ENCODE results near the gene ERBB4.
"Not testable (repeated sequence)": the region's sequence is repeated elsewhere in the genome, so short reads cannot be mapped to it uniquely, and the experiment has no call there.

Gene ERBB4

DNA sequence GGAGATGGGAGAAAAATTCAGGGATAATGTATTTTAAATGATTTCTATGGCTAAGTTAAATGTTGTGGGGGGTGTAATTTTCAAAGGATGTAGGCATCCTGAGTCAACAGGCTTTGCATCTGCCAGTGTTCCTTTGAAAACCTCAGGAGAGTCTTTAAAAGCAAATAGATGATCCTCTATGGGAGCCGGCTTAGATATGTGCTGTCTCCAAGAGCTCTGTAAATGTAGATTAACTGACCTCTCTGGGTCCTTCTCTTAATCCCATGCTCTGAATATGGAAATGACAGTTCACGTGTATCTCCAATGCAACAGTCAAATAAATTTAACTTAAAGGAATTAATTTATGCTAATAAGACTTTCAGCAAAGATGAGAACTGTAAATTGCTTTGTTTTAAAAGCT is 292.7 kb downstream of the ERBB4 start:
- FAIRE-seq (no peak), DNase-seq (ENCODE audit: extremely low spot score, insufficient read length, low read depth) (no peak)

DNA sequence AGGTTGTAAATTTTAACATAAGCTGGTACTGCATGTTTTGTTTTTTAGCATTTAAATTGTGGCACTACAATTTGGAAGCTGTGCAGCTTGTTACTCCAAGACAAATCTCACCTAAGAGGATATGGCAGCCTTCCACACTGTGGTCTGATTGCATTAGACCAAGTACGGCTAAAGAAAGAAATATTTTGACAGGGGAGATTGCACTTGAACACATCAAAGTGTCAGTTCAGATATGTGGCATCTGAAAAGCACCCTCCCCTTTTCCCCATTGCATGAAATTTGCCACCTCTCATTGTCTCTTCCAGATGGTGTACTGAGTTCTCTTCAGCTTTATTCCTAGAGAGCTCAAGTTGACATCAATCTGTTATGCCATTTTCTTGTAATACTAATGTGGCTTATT is 295.9 kb downstream of the ERBB4 start:
- DNase-seq (ENCODE audit: extremely low spot score, insufficient read length, low read depth) (no peak), FAIRE-seq (no peak)

DNA sequence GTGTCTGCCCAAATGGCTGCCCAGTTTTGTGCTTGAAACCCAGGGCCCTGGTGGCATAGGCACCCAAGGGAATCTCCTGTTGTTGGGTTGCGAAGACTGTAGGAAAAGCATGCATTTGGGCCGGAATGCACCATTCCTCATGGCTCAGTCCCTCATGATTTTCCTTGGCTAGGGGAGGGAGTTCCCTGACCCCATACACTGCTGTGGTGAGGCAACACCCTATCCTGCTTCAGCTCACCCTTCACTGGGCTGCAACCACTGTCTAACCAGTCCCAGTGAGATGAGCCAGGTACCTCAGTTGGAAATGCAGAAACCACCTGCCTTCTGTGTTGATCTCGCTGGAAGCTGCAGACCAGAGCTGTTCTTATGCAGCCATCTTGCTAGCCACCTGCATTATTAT is 300.4 kb downstream of the ERBB4 start:
- FAIRE-seq; DNase-seq (ENCODE audit: extremely low spot score, insufficient read length, low read depth): not testable (repeated sequence)

DNA sequence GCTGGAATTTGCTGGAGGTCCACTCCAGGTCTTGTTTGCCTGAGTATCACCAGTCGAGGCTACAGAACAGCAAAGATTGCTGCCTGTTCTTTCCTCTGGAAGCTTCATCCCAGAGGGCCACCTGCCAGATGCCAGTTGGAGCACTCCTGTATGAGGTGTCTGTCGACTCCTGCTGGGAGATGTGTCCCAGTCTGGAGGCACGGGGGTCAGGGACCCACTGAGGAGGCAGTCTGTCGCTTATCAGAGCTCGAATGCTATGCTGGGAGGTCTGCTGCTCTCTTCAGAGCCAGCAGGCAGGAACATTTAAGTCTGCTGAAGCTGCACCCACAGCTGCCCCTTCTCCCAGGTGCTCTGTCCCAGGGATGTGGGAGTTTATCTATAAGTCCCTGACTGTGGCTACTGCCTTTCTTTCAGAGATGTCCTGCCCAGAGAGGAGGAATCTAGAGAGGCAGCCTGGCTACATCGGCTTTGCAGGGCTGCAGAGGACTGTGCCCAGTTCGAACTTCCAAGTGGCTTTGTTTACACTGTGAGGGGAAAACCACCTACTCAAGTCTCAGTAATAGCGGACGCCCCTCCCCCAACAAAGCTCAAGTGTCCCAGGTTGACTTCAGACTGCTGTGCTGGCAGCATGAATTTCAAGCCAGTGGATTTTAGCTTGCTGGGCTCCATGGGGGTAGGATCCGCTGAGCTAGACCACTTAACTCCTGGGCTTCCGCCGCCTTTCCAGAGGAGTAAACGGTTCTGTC is 301.1 kb downstream of the ERBB4 start:
- no peak for FAIRE-seq
- no peak for DNase-seq (ENCODE audit: extremely low spot score, insufficient read length, low read depth)

DNA sequence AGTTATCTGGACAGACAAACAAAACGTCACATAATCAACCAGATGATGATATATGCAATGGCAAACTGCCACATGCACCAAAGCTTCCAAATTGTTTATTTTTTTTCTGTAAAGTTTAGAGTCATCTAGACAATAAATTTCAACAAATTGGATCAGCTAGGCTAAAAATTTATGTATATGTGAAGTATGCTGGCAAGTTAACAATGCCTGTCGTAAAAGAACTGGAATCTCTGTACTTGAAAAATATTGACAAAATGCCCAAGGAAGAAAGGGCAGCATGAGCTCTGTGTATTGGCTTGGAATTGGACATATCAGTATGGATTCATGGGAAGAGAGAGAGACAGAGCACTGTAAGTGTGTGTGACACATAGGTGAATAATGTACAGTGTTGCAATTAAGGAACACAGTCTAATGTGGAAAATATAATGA is 309.8 kb downstream of the ERBB4 start:
- no peak for DNase-seq (ENCODE audit: extremely low spot score, insufficient read length, low read depth)
- FAIRE-seq: no peak

DNA sequence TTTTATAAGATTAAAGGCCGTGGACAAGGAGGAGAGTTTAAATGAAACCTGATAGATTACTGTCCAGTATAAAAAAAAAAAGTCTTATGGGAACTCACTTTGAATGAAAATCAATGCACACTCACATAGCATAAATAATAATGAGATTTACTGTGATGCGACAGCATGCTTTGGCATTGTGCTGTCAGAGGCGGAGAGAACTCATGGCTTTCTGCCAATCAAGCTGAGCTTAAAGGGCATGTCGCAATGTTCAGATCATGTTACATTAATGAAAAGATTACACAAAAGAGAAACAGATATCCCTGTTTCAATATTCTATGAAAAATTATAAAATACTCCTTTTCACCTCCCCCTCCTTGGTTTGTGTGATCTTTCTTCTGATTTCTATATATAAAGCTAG is 310.8 kb downstream of the ERBB4 start:
- FAIRE-seq (no peak), DNase-seq (ENCODE audit: extremely low spot score, insufficient read length, low read depth) (no peak)

DNA sequence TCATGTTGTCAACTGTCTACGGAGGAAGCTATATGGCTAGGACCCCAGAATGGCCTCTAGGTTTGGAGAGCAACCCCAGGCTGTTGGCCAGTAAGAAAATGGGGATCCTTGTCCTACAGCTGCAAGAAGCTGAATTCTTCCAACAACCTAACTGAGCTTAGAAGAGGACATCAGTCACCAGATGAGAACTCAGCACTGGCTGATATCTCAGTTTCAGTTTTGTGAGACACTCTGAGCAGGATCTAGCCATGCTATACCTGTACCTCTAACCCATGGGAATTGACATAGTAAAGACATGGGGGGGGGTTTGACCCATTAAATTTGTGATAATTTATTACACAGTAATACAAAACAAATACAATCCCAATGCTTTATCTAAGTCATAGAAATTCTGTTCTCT is 312.5 kb downstream of the ERBB4 start:
- FAIRE-seq (no peak), DNase-seq (ENCODE audit: extremely low spot score, insufficient read length, low read depth) (no peak)

DNA sequence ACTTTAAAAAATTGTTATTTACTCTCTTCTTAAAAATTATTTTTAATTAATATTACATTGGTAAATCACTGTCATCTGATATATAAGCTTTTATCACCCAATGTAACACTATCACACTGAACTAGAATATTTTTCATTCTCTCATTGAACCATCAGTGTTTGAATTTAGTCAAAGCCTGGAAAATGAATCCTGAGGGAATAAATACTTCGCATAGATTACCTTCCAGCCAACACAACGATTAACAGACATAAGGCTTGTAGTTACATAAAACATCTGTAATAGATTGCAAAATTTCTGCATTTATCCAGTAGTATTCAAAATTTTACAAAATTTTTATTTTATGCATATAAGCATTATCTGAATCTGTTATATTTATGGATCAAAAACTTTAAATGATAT is 314.9 kb downstream of the ERBB4 start:
- no peak for DNase-seq (ENCODE audit: extremely low spot score, insufficient read length, low read depth)
- FAIRE-seq: no peak

DNA sequence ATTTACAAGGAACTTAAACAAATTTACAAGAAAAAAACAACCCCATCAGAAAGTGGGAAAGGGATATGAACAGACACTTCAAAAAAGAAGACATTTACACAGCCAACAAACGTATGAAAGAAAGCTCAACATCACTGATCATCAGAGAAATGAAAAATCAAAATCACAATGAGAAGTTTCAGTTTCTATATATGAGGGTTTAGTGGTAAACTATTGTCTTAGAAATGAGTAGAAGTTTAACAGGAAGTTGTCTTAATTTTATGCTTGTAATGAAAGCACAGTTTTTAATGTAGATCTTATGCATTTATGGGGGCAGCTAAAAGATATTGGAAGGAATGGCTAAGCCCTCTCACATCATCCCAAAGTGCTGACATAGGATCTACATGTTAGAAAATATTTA is 325.4 kb downstream of the ERBB4 start:
- FAIRE-seq (no peak), DNase-seq (ENCODE audit: extremely low spot score, insufficient read length, low read depth) (no peak)

GRCh38 chr2:212208467-212208866 is 330.1 kb downstream of the ERBB4 start:
- FAIRE-seq: no peak

DNA sequence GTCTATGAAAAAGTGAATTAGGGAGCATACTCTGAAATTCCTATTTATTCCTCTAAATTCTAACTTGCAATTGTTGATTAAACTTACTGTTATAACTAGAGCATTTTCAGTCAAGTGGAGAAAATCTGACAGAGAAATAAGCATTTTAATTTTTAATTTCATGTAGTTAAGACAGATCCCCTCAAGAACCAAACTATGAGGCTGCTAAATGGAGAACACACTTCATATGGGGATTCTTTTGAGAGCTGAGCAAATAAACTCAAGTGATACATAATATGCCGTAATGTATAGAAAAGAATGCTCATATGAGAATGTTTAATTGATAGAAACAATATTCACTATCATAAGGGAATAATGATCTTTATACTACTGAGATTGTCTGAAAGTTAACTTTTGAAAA is 340.8 kb downstream of the ERBB4 start:
- DNase-seq (ENCODE audit: extremely low spot score, insufficient read length, low read depth): no peak
- FAIRE-seq: no peak

More at GRCh38 chr2:212208467-212208866, 330.1 kb downstream of the ERBB4 start:
- DNase-seq (ENCODE audit: extremely low spot score, insufficient read length, low read depth): no peak

- FAIRE-seq (no peak), DNase-seq (ENCODE audit: extremely low spot score, insufficient read length, low read depth) (no peak)
Observed at GRCh38 chr2:212195626-212196025, 343.0 kb downstream of the ERBB4 start.

DNA sequence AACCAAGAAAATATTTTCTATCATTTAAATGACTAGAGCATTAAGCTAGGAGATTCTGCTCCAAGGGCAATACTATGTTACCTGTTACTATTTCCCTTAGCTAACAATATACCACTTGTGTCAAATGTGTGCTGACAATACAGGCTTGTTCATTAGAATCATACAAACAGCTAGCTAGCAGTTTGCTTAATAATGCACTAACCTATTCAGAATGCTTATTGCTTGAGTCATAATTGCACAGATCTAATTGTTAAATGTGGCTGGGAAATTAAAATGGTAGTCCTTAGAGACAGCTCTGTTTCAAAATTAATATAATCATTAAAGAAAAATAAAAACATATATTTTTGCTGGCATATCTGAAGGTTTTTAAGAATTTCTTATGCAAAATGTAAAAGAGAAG is 344.2 kb downstream of the ERBB4 start:
- FAIRE-seq: no peak

DNA sequence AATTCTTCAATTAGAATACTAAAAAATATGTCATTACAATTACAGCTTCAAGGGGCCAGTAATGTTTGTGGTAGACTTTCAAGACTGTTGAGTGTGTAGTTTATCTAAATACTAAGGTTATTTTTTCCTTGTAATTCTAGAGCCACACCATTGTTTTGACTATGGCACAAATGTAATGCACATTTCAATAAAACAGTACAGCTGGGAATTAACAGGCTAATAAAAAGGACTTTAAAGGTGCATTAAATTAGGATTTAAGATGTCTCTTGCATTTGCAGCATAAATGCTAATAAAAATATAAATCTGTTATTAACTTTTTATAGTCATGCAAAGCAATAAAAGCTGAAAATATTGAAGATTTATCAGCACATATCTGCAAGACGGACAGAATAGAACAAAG is 344.8 kb downstream of the ERBB4 start:
- FAIRE-seq: no peak

More for the DNA sequence above, 344.2 kb downstream of the ERBB4 start:
- no peak for DNase-seq (ENCODE audit: extremely low spot score, insufficient read length, low read depth)

GRCh38 chr2:212193056-212193455 is 345.5 kb downstream of the ERBB4 start:
- FAIRE-seq (no peak), DNase-seq (ENCODE audit: extremely low spot score, insufficient read length, low read depth) (no peak)

More for the DNA sequence above, 344.8 kb downstream of the ERBB4 start:
- no peak for DNase-seq (ENCODE audit: extremely low spot score, insufficient read length, low read depth)

- not testable (repeated sequence) for FAIRE-seq; DNase-seq (ENCODE audit: extremely low spot score, insufficient read length, low read depth)
Observed at GRCh38 chr2:212191438-212191837, 347.2 kb downstream of the ERBB4 start.

GRCh38 chr2:212186166-212186565 is 352.4 kb downstream of the ERBB4 start:
- no peak for FAIRE-seq
- DNase-seq (ENCODE audit: extremely low spot score, insufficient read length, low read depth): no peak

- no peak for FAIRE-seq
Observed at GRCh38 chr2:212181646-212182045, 357.0 kb downstream of the ERBB4 start.

GRCh38 chr2:212180408-212181083 is 358.1 kb downstream of the ERBB4 start:
- FAIRE-seq: no peak
- no peak for DNase-seq (ENCODE audit: extremely low spot score, insufficient read length, low read depth)

More at GRCh38 chr2:212181646-212182045, 357.0 kb downstream of the ERBB4 start:
- no peak for DNase-seq (ENCODE audit: extremely low spot score, insufficient read length, low read depth)

DNA sequence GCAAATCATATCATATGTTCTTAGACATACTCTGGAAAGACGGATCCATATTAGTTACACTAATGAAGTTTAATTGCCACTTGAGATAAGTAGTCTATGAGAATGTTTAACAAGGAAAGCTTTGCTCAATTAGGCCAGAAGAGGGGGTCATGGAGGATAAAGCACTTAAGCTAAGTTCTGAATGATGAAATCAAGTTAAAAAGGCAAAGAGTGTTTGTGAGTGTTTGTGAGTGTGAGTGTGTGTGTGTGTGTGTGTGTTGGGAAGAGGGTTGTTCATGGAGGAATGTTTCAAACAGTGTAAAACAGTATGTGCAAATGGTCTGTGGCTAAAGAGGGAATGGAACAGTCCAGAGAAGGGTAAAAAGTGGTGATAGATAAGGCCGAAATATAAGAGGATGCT is 360.9 kb downstream of the ERBB4 start:
- no peak for FAIRE-seq

GRCh38 chr2:212176151-212176550 is 362.5 kb downstream of the ERBB4 start:
- DNase-seq (ENCODE audit: extremely low spot score, insufficient read length, low read depth): no peak
- FAIRE-seq: no peak

More for the DNA sequence above, 360.9 kb downstream of the ERBB4 start:
- DNase-seq (ENCODE audit: extremely low spot score, insufficient read length, low read depth): no peak
